RKO (cell line): ENCODE results near the gene TMEM132A.
"Not testable (repeated sequence)": the region's sequence is repeated elsewhere in the genome, so short reads cannot be mapped to it uniquely, and the experiment has no call there.

Experiments used
- DNase-seq: peaks from one replicate; pipeline ENCODE4 v3.0.0-alpha.2; 2016; ENCODE audit warnings: low spot score

TMEM132A gene

GRCh38 chr11:60957188-60957587 is 32.9 kb downstream of the TMEM132A start:
- no peak for DNase-seq

DNA sequence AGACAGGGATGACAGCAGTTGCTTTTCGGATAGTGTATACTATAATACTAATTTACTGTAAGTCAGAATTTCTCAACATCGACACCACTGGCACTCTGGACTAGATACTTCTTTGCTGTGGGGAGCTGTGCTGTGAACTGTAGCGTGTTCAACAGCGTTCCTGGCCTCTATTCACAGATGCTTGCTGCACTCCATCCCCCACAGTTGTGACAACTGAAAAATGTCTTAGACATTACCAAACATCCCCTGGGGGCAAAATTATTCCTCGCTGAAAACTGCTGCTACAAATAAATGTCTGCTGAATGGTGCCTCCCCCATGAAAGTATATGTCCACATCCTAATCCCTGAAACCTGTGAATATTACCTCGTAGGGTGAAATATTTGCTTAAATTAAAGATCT is 35.2 kb downstream of the TMEM132A start:
- DNase-seq: no peak

DNA sequence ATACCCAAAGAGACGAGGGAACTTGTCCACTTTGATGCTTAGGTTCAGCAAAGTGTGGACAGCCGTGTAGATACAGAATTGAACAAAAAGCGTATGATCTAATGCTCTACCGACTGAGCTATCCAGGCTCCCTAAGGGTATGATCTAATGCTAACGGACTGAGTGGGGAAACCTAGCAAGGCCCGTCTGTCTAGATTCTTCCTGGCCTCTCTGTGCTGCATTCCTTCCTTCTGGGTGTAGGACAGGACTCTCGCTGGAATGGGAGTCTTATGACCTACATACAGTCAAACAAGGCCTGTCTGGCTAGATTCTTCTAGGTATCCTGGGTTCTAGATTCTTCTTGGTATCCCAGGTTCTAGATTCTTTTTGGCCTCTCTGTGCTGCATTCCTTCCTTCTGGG is 36.1 kb downstream of the TMEM132A start:
- DNase-seq: no peak

DNA sequence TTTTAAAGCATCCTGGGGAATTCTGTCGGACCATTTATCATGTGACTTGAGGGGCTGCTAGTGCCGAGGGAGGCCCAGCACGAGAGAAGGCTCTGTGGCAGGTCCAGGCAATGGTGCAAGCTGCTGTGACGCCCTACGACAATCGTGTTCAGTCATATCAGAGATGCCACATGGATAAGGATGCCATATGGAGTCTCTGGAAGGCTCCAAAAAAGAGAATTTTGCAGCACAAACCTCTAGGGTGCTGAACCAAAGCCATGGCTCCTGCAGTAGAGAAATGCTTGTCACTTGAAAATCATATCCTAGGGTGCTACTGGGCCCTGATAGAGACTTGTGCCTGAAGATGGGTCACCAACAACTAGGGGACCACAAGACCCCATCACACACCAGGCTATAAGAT is 40.5 kb downstream of the TMEM132A start:
- DNase-seq: no peak

DNA sequence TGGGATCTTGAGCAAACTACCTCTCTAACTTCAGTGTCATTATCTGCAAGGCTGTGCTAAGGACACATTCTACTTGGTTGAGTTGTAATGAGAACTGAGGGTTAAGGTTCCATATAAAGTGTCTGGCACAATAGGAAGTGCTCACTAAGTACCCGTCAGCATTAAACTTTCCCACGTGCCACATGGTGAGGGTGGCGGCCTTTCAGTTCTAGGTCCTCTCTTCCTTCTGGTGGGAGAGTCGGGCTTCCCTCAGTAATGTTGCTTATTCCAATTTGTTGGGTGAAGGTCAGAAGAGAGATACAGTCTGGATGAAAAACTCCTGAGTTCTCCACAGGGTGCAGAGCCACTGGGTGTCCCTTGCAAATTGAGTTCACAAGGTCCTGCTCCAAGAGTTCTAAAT is 42.6 kb downstream of the TMEM132A start:
- DNase-seq: no peak

DNA sequence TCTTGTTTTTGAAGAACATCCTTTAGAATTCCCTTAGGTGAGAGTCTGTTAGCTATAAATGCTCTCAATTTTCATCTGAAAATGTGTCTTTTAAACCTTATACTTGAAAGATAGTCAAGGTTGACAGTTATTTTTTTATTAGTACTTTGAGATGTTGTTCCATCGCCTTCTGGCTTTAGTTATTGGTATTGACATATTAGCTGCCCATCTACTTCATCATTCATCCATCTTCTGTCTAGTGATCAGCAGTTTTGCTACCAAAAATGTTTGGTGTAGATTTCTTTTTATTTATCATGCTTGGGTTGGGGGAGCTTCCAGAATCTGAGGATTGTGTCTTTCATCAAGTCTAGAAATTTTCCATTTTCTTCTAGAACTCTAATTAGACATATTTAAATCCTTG is 44.0 kb downstream of the TMEM132A start:
- no peak for DNase-seq

DNA sequence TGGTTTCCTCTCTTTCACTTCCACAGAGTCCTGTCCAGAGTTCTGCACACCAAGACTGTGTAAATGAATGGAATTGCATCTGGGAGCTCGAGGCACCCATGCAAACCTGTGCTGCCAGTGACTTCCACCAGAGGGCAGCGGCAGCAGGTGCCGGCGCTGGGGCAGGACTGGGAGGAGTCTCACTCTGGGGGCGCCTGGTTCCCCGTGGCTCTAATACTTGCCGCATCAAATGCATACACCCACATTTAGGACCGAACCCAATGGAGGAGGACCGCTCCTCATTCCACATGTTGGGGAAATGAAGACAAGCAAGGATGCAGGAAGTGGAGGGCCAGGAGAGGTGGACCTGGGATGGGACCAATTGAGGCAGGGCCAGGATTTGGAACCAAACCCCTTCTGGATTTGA is 46.1 kb downstream of the TMEM132A start:
- peak; percentile 41 for DNase-seq

DNA sequence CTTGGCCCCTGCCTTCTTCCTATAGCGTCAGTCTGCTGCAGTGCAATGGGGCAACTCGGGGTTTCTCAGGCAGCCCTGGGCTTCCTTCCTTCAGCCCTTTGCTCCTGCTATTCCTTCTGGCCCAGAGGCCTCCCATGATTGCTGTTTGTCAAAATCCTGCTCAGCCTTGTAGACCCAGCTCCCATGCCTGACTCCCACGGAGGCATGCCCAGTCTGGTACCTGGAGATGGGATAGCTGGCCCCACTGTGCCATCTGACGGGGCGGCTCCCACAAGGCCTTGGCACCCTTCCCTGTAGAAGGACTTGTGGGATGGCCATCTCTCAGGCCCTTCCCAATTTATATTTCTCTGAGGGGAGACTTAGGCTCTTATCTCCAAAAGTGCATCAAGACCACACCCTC is 46.6 kb downstream of the TMEM132A start:
- no peak for DNase-seq

DNA sequence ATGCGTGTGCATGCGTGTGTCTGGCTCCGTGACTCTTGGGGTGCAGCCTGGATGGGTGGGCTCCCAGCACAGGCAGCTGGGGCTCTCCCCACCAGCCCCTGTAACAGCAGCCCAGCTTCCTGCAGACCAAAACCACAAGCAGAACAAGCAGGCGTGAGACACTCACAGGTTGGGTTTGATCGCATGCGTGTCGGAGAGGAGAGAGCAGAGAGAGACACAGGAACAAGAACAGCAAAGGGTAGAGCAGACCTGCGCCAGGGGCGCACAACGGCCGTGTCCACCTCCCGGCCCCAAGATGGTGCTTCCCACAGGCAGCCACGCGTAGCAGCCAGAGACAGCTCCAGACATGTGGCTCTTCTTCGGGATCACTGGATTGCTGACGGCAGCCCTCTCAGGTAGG is 47.3 kb downstream of the TMEM132A start, which contains the start of gene CD6:
TSS of gene CD6 (plus strand) at position 161 of the 400 bp plus-strand sequence. CDS start at position 347, 186 bp downstream.
- DNase-seq: no peak

- no peak for DNase-seq
Observed at GRCh38 chr11:60972182-60973030, 48.1 kb downstream of the TMEM132A start.

DNA sequence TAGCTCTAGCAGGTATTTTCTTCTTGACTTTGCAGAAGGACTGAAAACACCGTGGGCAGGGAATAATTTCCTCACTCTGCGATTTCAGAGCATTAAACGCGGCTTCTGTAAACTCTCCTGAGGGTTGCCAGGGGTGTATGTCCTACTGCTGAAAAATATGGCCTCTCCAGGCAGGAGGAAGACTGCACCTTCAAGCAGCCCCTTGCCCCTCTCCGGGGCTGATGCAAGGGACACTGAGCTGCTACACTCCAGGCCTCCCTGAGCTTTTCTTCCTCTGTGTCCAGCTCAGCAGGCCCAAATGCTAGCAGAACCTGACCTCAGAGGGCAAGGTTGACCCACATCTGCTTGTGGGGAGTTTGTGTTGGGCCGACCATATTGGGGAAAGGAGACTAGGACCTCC is 49.4 kb downstream of the TMEM132A start:
- no peak for DNase-seq

GRCh38 chr11:60974316-60974715 is 50.1 kb downstream of the TMEM132A start:
- not testable (repeated sequence) for DNase-seq

- DNase-seq: no peak
Observed at GRCh38 chr11:60974726-60975125, 50.5 kb downstream of the TMEM132A start.

DNA sequence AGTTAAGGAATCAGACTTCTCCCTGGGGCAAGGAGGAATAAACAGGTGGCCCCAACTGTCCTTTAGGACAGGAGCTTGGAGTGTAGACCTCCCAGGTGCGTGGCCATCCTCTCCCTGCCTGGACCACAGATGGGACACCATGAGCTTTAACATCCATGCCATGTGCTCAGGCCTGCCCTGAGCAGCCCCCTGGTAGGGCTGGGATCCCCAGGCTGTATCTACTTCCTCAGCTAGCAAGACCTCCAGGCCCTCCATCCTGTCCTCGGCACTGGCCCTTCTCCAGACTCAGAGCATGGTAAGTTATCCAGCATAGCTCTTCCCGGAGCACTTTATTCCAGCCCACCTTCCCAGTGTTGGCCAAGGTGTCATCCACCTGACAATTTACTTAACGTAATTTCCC is 53.0 kb downstream of the TMEM132A start:
- no peak for DNase-seq

DNA sequence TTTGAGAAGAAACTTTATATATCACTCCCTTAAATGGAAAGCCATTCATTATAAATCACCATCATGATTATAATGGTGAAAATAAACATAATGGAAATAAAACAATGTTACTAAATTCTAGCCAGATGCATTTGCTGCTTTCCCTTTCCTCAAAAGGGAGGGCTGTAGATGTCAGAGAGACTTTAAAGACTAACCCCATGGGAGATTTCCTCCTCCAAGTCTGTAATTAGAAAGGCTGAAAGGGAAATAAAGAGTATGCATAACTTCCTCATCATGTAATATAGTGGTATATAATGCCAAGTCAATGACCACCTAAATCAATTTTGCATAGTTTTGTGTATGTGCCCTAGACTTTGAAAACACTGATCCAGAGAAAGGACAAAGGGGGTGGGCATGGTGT is 53.6 kb downstream of the TMEM132A start:
- DNase-seq: no peak

- DNase-seq: no peak
Observed at GRCh38 chr11:60978546-60979380, 54.5 kb downstream of the TMEM132A start.

DNA sequence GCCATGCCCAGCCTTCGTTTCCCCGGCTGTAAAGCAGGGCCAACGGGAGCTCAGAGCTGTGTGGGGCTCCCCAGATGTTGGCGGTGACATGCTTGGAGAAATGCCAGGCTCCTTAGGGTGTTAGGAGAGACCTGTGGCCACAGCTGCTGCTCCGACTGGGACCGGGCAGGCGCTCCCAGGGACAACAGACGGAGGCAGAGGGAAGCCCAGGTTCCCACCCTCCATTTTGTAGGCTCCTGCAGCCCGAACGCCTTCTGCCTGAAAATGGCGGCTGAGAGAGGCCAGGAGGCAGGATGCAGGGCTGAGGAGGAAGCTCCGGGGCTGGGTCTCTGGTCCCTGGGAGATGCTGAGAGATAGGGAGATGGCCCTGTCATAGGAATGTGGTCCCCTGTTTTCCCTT is 57.3 kb downstream of the TMEM132A start:
- no peak for DNase-seq

DNA sequence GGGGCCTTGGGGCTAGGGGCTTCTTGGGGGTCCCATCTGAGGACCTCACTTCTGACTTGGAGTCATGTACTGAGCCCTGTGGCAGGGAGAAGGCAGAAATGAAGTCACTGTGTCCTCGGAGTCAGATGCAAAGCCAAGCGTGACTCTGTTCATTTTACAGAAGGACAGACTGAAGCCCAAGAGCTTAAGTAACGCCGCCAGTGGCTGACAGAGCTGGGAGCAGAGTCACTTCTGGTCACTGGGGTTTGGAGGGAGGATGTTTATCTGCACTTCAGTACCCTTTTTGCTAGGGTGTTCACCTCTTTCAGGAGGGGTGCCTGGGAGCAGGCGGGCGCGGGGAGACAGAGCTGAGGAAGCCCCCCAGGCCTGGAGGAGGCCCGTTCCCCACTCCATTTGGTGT is 57.9 kb downstream of the TMEM132A start:
- DNase-seq: no peak

DNA sequence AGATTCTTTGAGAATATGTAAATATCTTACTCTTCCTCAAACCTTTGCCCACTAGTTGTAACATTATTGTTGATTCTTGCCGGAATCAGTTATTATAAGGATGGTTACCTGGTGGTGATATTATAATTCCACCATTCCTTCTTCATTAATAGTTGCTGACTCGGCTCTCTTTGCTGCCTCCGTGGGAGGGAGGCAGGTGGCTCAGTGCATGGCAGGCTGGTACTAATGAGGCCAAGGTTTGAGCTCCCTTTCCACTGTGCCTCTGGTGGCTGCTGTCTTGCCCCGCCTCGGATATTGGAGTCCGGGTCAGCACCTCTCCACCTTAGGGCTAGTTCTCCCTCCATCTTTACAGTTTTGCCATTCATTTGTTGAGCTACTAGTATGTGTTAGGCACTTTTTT is 59.9 kb downstream of the TMEM132A start:
- no peak for DNase-seq

DNA sequence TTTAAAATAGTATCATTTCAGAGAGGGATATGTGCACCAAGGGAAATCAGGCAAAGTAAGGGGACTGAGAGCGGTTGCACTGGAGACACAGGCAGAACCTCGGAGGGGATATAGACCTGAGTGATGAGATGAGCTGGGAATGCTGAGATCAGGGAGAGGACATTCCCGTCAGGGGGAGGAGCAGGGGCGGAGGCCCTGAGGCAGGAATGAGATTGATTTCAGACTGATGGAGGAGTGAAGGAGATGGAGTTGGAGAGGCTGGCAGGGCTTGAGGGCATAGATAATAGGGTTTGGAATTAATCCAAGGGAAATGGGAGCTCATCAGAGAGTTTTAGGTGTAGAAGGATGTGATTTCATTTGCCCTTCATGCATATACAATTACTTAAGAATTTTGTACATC is 60.4 kb downstream of the TMEM132A start:
- DNase-seq: no peak

DNA sequence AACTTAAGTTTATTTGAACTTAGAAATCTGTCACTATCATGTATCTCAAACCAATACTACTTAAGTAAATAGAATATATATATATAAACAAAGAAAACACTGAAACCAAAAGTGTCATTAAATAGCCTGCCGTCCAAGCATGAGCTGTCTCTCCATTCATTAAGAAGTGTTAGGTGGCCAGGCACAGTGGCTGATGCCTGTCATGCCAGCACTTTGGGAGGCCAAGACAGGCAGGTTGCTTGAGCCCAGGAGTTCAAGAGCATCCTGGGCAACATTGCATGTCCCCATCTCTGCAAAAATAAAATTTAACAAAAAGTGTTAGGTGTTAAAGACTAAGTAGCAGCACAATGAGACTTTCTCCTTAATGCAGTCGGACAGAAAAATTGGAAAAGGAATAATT is 61.2 kb downstream of the TMEM132A start:
- DNase-seq: no peak

DNA sequence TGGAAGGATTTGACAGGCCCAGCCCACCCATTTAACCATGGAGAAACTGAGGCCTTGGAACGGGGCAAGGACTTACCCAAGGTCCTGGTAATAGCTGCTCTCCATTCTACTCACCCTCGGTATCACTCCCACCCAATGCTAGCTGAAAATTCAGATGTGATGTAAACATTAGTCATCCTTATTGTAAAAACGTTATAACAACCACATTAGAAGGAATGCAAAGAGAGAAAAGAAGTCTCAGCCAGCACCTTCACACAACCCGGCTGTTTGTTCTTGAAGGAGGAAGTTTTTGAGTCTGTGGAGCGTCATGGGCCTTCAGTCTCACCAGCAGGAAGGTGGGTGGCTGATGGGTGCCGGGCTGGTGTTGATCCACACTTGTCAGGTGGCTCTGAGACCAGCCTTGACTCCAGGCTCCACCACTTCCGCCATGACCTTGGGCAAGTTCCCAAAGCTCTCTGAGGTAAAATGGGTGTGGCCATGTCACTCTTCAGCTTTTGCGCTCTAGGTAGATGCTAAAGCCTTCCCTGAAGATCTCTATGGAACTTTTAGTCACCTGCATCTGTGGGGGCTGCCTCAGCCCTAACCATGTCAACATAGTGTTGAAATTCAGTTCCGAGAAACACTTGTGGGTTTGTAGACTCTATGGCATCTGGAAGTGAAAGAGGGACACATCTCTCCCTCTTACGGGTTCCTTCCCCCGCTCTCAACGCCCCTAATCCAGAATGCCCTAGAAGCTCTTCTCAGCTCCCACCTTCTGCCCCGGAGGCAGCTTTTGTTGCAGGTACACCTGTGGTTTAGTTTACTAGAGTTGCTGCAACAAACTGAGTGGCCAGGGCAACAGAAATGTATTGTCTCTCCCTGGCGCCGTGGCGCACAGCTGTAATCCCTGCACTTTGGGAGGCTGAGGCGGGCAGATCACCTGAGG is 62.0 kb downstream of the TMEM132A start:
- peak; percentile 39 for DNase-seq
